ENCODE data around the gene HDAC11. TPM values are rescaled to one million over a fixed set of nuclear protein-coding genes. Genes with fewer than 3 reads are reported as not detected.

HDAC11 gene
- polyA plus RNA-seq, 5 donors = 14.8 to 21.5 (median 19.1) TPM

DNA sequence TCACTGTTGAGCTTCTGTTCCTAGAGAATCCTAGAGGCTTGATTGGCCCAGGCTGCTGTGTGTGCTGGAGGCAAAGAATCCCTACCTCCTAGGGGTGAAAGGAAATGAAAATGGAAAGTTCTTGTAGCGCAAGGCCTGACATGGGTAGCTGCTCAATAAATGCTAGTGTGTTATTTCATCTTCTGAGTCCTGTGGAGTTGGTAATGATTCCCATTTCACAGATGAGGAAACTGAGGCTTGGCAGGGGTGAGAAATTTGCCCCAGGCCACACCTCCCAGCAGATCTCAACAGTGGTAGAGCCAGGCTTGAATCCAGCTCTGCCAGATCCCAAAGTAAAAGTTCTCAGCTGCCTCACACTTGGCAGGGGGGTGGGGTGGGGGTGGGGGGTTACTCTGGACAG lies 26.1 kb downstream of the HDAC11 start:
- DNase-seq = no peak

DNA sequence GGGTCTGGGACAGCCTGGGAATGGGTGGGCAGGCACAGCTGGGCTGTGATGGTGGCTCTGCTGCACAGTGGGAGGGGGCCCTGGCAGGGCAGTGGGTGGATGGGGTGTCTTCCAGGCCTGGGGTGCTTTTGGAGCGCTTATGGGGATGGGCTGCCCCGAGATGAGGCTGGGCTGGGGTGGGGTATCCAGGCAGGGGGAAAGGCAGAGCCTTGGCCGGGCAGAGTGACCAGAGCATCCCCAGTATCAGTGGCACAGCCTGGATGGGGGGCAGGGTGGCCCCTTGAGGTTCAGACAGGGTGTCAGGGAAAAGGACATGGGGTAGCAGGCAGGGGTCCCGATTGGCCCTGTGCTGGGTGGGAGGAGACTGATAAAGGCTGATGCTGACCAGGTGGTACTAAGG lies 26.6 kb downstream of the HDAC11 start:
- DNase-seq = no peak

DNA sequence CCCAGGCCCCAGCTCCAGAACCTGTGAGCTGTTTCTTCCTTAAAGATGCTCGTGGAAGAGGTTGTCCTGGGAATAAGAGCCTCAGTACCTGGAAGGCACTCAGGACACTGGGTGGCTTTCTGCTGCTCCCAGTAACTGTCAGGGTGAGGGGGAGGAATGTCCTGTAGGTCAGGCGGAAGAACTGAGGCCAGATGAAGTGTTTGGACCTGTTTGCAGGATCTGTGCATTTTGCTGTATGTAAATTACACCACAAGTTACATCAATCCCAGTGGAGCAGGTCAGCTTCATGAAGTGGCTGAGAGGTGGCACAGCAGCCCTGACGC lies 27.1 kb downstream of the HDAC11 start:
- no peak for DNase-seq

DNA sequence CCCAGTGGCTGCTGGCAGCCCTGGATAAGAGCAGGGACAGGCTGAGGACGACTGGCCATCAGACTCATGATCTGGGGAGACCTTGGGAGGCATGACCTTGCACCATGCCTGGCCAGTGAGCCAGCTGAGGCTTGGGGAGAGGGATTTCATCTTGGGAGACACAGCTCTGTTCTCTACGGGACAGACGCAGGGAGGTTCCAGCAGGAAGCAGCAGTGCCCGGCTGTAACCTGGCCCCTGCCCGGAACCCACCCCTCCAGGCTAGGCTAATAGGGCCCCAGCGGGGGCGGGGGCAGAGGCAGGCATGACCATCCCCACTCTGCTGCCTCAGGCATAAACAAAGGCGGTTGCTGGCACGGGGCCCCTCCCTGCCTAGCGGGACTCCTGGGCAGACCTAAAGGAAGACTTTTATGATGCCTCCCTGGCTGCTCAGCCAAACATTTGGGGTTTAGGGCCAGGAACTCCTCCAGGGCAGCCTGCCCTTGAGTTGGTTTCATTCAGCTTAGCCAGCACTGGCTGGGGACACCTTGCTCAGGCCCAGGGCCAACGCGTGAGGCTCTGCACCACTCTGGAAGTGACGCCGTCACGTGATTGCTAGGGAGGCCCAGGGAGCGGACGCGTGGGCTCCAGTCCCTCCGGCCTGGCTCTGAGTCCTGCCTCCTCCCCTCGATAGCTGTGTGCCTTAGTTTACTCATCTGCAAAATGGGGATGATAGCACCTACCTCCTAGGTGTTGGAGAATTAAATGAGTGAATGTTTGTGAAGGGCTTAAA lies 27.6 kb downstream of the HDAC11 start:
- no peak for DNase-seq

DNA sequence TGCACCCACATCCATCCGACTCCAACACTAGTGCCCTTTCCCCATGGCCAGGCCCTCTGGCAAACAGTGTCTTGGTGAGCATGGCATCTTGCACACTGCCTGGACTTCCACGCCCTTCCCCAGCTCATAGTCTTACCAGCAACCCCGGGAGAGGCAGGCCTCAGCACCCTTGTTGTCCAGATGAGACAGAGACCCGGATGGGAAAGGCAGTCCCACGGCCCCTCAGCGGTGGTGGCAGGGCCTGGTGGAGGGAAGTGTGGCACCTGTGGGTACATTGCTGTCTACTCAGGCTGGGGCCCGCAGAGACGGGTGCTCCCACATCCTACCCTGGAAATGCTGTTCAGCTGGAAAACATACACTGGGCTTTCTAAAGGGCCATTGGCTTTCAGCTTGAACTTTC lies 28.4 kb downstream of the HDAC11 start:
- no peak for DNase-seq

DNA sequence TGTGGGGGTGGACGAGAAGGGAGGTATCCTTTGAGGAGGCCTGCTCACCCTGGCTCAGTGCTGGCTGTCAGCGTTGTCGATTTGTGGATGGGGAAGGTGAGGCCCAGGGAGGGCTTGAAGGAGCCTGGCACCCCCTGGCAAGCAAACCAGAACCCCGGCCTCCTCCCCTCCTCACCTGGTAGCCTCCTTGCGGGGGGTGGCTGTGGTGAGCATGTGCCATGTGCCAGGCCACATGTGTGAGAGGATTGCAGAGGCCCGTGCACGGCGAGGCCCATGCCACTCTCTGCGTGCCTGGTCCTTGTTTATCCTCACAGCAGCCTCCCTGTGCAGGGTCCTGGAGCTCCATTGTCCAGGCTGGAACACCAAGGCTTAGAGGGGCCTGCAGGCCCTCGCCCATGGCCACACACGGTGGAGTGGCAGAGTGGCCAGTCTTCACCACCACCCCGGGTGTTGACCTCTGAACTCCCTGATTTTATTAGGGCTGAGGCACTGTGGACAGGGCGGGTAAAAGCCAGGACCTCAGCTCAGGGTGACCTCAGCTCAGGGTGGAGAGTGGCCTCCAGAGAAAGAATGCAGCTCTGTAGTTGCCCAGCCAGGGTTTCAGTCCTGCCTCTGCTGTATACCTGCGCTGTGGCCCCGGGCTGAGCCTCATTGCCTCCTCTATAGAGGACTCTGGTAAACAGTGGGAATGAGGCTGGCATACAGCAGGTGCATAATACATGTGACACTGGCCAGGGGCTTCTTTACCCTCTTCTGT lies 29.1 kb downstream of the HDAC11 start:
- DNase-seq = no peak

DNA sequence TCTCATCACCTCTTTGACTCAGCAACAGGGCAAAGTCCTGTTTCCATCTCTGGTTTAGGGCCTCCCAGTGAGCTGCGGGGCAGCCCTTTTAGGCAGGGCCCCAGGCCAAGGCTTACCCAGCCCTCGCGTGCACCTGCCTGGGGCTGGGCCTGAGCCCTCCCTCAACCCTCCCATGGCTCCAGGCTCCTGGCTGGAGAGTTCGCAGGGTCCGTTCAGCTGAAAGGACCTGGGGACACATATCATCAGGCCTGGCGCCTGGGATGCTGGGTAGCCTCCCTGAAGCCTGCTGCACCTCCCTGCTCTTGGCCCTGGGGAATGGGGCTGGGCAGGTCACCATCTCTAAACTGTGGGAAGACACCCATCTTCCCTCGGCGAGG lies 29.7 kb downstream of the HDAC11 start:
- no peak for DNase-seq

DNA sequence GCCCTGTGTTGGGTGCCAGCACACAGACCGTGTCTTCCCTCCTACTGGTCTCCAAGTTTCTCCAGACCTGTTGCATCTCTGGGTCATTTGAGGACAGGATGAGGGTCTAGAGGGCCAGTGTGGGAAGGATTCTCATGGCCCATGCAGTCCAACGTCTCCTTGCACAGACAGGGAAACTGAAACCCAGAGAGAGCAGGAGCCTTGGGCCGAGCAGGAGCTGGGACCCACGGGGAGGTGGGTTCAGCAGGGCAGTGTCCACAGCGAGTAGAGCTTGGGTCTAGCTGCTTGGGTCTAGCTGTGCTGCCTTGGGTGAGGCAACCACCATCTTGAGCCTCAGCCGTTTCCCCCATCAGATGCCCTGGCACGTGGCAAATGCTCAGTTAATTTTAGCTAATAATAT lies 32.3 kb downstream of the HDAC11 start:
- no peak for DNase-seq

DNA sequence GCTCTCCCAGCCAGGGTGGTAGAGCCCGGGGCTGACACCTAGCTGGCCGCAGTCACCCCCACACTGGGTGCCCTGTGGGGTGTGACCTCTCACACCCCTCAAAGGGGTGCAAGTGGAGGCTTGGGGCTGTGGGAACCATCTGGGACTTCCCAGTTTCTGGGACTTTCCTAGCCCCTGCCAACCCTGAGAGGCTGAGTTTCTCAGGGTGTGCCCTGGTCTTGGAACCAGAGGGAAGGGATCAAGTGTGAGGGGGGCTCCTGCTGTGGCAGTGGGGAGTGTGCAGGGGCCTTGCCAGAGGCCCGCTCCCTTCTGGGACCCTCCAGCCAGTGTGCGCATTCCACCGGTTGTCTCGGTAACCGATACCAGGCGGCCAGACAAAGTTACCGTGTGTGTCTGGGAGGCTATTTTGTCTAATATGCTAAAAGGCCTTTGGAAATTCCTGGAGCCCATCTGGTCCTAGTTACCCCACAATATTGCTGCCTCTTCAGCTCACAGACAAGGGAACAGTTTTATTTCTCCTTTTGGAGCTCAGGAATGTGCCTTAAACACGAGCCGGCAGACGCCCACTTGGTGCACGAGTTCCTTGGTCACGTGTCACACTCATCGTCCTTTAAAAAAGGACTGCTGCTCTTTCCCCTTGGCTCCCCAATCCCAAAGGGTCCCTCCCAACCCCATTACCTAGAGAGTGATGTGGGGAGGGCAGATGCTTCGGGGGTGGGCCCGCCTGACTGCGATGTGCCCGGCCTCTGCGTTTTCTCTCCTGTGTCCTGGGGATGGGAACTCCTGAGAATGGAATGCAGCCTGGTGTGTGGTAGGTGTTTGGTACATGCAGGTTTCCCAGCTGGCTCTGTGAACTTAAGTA lies 33.2 kb downstream of the HDAC11 start:
- DNase-seq = no peak

DNA sequence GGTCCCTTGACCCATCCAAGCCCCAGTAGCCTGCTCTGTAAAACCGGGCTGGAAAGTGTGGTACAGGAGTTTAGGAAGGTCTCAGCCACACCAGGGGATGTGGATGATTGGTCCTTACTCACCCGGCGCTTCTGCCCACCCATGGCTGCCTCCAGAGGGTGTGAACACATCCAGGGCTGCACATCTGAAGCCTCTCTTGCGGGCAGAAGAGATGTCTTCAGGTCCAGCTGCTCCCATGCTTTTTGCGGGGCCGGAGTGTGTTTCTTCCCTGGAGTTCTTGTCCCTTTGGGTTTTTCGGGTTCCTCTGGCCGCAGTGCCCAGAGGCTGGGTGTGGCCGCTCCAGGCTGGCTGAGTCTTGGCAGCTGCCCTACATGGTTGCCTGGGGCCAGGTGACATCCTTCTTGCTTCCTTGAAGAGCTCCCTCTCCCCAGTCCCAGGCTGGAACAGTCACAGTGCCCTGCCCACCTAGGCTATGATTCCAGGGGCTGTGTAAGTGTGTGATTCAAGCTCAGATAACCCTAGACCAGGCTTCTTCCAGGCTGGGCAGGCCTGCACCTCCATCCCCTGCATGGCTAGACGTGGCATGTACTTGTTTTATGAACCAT lies 33.9 kb downstream of the HDAC11 start:
- DNase-seq = no peak

DNA sequence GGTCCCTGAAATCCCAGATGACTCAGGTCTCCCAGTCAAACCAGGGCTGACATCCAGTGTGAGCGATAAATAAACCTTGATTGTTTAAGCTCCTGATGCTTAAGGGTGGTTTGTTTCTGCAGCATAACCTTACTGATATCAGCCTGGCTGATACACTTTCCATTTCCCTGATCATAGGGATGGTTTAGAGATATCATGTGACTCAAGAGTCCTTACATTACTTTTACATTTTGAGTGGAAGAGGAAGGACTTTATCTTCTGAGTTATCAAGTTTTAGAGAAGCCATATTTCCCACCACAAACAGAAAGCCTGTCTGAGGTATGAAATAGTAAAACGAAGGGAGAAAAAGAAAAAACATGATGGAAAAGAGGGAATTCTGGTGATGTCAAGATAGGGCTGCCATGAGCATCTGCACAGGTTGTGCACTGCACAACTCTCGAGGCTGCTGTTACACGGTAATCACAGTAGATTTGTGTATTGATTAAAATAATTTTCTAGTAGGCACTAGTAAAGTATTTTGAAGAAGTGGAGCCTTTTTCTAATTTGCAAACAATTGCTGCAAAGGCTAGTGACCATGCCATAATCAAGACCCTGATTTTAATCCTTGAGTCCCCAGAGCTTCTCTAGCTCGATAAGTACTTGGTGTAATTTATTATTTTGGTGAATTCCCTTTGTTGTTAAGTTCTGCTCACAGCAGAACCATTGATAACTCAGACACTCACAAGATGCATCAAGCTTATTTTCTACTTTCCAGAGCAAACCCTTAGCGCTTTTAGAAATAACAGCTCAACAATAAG lies 34.7 kb downstream of the HDAC11 start:
- no peak for DNase-seq

DNA sequence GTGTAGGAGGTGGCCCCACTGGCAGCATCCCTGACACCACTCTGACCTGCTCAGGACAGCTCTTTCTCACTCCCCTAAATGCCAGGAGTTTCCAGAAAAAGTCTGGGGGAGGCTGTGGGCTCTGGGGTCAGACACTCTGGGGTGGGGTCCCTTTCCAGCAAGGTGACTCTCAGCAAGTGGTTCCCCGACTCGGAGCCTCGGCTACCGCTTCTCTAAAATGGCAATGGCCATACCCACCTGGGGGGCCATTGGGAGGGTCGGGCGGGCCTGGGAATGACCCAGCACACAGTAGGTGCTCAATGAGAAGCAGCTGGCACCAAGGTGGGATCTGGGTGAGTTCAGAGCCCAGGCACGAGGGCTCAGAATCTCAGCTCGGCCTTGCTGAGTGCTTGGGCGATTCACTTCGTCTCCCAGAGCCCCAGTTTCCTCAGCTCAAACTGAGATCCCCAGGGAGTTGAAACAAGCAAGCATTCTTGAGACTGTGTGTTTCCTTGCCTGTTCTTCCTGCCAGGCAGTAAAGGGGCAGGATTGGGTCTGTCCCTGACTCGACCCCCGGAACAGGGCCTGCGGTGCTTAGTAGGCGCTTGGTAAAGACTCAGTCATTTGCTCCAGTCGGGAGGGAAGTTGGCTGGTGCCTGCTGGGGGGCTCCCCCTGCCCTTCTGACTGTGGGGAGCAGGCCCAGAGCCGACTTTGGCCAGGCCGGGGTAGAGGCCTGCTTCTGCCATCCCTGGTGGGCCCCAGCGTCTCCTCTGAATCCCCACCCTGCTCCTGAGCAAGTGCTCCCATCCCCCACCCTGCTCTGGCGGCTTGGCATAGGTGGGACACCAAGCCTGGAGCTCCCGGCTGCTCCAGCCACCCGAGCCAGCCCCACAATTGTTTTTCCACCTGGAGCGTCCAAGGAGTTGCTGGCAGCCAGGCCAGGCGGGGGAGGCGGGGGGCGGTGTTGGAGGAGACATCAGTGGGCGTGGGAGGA lies 36.0 kb downstream of the HDAC11 start:
- DNase-seq = no peak

DNA sequence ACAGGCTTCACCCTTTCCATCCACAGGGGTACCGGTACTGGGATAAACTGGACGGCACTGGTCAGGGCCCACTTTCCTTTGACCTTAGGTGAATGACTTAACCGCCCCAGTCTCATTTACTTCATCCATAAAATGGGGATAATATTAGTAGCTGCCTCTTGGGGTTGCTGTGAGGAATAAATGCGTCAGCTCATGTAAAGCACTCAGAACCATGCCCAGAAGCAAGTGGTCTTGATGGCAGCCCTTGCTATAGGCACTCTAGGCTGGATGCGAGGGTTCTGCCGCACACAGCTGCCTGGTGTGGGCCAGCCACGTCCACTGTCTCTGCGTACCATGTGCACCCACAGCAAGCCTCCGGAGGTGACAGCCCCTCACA lies 36.6 kb downstream of the HDAC11 start:
- no peak for DNase-seq

DNA sequence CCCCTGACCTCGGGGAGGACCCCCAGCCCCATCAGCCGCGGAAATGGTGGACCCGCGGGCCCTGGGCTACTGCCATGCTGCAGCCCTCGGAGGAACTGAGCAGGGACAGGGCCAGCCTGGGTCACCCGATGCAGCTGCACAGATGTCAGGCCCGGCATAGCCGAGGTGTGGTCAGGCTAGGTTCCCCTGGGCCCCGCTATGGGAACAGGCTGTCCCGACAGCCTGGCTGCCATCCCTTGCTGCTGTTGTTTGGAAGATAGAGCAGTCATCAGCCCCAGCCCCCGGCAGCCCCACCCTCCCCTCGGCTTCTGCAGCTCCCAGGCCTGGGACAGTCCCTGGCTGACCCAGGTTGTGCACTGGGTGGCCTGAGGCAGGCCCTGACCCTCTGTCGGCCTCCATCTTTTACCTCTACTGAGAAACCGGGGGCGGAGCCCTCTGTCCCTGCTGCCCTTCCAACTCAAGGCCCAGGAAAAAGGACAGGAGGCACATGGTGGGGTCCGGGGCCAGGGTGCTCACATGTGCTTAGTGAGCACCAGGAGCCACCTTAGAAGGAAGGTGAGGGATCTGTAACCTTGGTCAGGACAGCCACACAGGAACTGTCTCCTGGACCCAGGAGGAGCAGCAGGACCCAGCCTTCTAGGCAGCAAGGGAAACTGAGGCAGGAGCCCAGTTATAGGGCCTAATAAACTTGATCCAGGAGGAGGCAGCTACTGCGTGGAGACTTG lies 37.3 kb downstream of the HDAC11 start:
- no peak for DNase-seq

DNA sequence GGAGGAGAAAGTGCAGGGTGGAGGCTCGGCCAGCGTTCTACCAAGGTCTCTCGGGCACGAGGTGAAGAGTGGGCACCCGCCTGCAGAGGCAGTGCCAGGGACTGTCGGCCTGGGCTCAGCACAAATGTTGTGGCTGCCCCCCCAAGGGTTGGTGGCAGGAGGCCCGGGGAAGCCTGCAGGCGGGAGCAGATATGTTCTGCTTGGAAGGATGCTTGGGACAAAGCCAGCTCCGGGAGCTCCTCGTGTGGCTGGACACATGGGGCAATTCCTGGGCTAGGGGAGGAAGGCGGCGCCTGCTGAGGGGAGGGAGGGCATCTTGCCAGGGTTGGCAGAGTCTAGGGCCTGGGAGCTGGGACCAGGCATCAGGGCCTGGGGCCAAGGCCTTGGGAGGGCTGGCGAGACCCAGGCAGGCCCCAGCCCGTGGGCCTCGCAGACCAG lies 38.4 kb downstream of the HDAC11 start:
- peak in 1 of 2 donors; percentile 52 for DNase-seq

DNA sequence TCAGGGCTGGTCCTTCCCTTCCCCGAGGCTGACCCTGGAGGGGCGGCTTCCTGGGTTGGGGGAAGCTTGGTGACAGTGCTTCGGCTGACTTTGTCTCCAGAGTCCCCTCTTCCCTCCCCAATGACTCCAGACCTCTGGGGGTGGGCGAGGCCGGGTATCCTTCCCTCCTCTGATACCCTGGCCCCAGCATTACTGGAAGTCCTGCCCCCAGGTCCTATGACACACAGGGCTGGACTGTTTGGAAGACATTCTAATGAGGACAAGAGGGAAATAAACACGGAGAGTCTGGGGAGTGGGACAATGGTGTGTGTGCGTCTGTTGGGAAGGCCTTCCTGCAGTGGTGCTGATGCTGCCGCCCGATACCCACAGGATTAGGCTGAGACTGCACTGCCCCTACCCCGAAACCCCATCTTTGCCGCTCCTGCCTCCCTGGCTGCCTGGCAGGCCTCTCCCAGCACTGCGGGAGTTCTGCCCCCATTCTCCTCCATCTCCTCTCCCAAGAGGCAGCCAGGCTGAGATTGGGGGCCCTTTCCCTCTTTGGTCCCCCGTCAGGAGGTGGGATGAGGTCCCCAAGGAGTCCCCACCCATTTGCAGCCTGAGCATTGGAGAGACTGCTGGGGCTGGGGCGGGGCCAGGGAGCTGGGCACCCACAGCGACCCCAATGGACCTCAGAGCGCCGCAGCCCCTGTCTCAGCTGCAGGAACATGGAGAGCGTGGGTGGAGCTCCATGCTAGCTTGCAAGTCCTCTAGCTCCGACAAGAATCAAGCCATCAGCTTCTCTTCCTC lies 39.1 kb downstream of the HDAC11 start:
- no peak for DNase-seq

DNA sequence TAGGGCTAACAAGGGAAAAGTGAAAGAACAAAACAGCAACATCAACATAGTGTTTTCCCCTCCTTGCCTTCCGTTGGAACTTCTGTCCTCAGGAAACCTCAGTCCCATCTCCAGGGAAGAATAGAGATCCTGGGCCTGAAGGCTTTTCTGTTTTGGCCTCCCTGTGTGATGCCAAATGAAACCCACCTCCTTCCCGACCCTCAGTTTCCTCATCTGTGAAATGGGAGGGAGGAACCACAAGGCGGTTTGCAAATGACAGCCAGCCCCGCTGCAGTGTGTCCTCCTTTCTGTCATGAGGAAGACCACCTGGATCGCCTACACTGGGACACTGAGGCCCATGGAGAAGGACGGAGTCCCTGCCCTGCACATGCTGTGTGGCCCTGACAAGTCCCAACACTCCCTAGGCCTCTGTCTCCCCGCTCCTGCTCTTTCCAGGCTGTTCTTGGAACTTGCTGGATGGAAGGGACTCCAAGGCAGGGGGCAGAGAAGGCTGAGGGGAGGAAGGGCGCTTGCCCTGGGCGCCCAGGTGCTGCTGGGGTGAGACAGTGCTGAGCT lies 40.3 kb downstream of the HDAC11 start:
- DNase-seq = no peak

DNA sequence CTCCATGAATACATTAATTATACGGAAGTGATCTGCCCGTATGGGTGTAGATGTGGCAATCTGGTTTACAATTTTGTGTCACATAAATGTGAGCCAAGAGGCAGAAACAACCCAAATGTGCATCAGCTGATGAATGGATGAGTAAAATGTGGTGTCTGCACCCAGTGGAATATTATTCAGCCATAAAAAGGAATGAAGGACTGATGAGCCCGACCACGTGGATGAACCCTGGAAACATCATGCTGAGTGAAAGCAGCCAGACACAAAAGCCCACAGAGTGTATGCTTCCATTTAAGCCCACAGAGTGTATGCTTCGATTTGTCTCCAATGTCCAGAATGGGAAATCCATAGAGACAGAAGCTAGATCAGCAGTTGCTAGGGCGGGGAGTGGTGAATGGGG lies 41.2 kb downstream of the HDAC11 start:
- DNase-seq = no peak

Measured in right lung (tissue), 5 donors.